Prostate gland (tissue), 2 donors: ENCODE results near the gene LRRN3. TPM values are rescaled to one million over a fixed set of nuclear protein-coding genes. Genes with fewer than 3 reads are reported as not detected.
A peak's percentile ranks its signal among the peaks of the same experiment; 100 is the strongest.

Experiments
- DNase-seq: peaks from one replicate; pipeline ENCODE4 v3.0.0-alpha.2; 2019; ENCODE audit warnings: low spot score
- H3K27ac ChIP-seq, 2 donors: fragments of 200-600 bp; sonication (generic); 2 replicates each; pipeline ENCODE4 v1.5.1; 2017 to 2019
- H3K27me3 ChIP-seq: fragments of 200-600 bp; sonication (generic); replicated peaks from 2 replicates; pipeline ENCODE4 v1.5.1; 2019; ENCODE audit not compliant: insufficient read depth
- H3K36me3 ChIP-seq, 2 donors: fragments of 200-600 bp; sonication (generic); 1 replicate in 1 of 2; 2 replicates in 1 of 2; pipeline versions ENCODE4 v1.5.1 to v1.8.1; 2017 to 2019
- H3K4me1 ChIP-seq: fragments of 200-600 bp; sonication (generic); replicated peaks from 2 replicates; pipeline ENCODE4 v1.5.1; 2019
- H3K4me3 ChIP-seq, 2 donors: fragments of 200-600 bp; sonication (generic); 2 replicates each; pipeline ENCODE4 v1.5.1; 2017 to 2019
- H3K9me3 ChIP-seq: fragments of 200-600 bp; sonication (generic); 2 replicates; pipeline ENCODE4 v1.5.1; 2017
- CTCF ChIP-seq, 4 experiments: fragments of 200-600 bp in 2 of 4; fragments of 450-650 bp in 2 of 4; sonication (generic) in 2 of 4; IDR thresholded peaks; 1 replicate in 3 of 4; 2 replicates in 1 of 4; pipeline ENCODE4 v1.5.1; 2016 to 2019; ENCODE audit warnings: antibody characterized with exemption in 4 of 4, mild to moderate bottlenecking in 2 of 4, moderate library complexity in 2 of 4
- POLR2A ChIP-seq: fragments of 450-650 bp; IDR thresholded peaks from one replicate; pipeline ENCODE4 v1.6.1; 2016; ENCODE audit warnings: antibody characterized with exemption, mild to moderate bottlenecking
- POLR2AphosphoS5 ChIP-seq: sonication (generic); formaldehyde crosslinking; IDR thresholded peaks from one replicate; pipeline ENCODE4 v1.6.1; 2017; ENCODE audit warnings: antibody characterized with exemption
- WGBS: methylation state at CpG from one replicate; pipeline ENCODE4 v1.1.5; 2018; 5-methylcytosine and 5-hydroxymethylcytosine counted together
- intact Hi-C: fragments of 100-400 bp; cut with DNase I; formaldehyde crosslinking; loops from one replicate; pipeline ENCODE4 v1.14.2; 2022
- total RNA-seq, 2 donors: library from RNA; depleted of rRNA; stranded (reverse); fragments of >200 nt; gene quantifications; one replicate each; pipeline ENCODE4 v1.1.0, GENCODE V29; 2016

Gene LRRN3
- total RNA-seq, 2 donors from 2014 or later = 0.32 to 41.5 TPM

GRCh38 chr7:111174510-111174909, 83.6 kb downstream of the LRRN3 start:
- H3K36me3 ChIP-seq = no peaks in the 10 kb centered on the region
- TF ChIP-seq CTCF (IDR thresholded peaks at IDR 0.05) (no peak), POLR2AphosphoS5 (peak; percentile 33), POLR2A (no peak)
- no peak overlapping the region for H3K4me3 ChIP-seq
- no peaks in the 10 kb centered on the region for H3K9me3 ChIP-seq
- H3K4me1 ChIP-seq = peaks cover 4% of the 10 kb centered on the region
- H3K27ac ChIP-seq = no peak overlapping the region
- WGBS = 31% methylated on average over 3 of the region's 3 CpGs
- DNase-seq = no peak
- no peaks in the 10 kb centered on the region for H3K27me3 ChIP-seq
- intact Hi-C loops = no loop called here
